HG03442 (cell line): ENCODE data around the gene CYP39A1.

Experiments used
- ATAC-seq: cut with Tn5 transposase; IDR thresholded peaks from one replicate; pipeline ENCODE4 v1.9.1; 2021; ENCODE audit warnings: mild to moderate bottlenecking, moderate library complexity; ENCODE audit not compliant: unreplicated experiment

The CYP39A1 gene

DNA sequence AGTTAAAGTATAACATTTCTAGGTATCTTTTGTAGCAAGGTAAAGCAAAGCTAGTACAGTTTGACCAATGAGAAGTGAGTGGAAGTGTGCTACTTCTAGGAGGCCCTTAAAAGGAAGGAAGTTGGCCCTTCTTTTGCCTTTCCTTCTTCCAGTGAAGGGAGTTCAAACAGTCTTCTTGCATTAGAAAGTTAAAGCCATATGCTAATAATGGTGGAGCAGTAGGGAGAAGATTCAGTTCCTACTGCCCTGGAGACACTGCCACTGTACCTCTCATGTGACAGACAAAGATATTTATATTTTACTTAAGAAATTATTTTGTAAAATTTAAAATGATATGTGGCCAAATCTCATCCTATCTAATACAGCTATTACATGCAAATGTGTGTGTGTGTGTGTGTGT, 135.4 kb downstream of the CYP39A1 start:
- ATAC-seq, result no peak

DNA sequence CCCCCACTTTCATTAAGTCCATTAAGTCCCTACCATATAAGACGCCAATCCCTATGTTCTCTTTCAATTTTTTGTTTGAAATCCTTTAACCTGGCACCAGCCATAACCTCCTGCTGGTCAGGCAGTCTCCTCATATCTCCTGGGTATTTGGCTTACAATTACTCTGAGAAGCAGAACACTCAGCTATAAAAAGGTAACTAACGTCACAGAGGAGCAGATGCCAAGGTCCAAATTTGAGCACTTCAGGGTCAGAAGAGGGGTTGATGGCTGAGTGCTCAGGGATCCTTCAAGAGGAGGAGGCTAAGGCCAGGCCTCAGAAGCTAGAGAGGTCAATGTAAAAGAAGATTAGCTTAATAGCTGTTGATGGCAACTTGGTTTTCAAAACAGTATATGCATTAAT, 139.1 kb downstream of the CYP39A1 start:
- ATAC-seq, result no peak

DNA sequence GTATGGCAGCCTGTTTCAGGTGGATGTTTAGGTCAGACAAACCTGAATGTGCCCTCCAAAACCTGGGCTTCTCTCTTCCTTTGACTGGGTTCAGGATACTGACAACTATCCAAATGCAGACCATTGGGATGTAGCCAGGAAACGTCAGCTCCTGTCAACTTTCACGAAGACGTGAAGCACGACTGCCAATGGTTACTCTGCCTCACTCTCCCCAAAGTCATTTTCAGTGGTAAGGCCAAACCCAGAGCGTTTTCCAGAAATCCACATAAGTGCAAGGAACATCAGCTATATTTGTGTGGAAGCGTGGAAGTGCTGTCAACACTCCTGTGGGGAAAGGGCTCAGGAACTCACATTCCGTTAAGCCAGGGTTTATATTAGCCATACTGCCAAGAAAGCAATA, 141.3 kb downstream of the CYP39A1 start:
- ATAC-seq, result no peak

DNA sequence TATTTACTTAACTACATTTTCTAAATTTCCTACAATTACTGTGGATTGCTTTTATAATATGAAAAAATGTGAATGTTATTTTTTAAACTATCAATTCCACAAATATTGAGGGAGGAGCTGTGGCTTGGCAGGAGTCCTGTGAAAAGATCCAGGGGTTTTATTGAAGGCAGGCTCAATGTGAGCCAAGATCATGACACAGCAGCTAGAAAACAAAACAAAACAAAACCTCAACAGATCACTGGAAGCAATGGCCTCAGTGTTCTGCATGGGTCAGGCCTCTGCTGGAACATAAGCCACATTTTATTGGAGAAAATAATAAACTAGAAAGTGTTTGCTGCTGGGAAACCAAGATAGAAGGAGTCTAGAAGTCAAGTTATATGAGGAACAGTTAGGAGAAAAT, 142.0 kb downstream of the CYP39A1 start:
- ATAC-seq, result no peak

DNA sequence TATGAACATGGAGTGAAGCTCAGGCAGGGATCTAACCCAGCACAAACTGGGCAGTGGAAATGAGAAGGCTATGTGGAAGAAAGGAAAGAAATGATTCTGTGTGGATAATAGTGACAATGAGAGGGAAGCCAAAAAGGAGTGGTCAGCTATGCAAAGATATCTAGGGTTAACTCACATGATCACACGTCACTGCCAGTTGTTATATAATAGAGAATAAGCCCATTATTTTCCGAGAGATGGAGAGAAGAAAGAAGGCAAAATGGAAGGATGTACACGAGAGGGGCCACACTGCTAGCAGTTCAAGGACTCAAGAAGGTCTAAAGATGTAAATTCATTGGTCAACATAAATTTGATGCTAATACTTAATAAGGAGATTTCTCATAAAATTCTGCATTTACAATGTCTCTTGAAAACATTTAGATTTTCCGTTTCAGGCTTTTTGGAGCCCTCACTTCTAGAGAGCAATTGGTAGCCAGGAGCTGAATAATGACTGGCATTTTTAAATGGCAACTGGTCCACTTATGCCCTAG, 142.6 kb downstream of the CYP39A1 start:
- no peak for ATAC-seq

DNA sequence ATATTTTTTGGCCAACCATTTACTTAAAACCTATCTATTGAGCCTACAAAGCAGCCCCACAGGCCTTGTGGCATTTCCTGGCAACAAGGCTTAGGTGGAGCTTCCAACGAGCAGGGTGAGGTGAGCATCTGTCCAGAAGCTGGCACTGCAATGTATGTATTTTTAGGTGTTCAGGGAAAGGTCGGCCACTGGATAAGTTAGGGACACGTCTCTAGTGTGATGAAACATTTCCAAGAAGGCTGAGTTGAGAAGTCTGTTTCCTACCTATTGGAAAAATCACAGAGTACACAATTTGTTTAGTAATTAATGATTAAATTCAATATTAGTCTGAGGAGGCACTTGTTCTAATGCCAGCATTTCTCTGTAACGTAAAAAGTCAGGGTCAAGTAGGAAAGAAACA, 143.6 kb downstream of the CYP39A1 start:
- ATAC-seq, result no peak

DNA sequence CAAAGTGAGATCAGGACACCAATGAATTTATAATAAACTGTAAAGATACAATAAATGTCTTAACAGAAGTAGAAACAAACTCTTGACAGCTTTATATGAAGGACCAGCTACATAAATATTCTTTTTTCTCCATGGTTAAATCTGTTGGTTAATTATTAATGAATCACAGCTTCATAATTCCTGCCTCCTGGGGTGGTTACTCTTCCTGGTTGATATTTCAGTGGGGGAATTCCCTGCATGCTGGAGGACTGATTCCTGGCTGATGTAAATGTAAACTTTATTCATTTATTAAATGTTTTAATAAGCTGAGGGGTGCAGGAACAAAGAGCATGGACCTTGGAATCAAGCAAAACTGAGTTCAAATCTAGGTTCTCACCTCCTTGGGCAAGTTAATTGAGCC, 145.2 kb downstream of the CYP39A1 start:
- ATAC-seq, result no peak

DNA sequence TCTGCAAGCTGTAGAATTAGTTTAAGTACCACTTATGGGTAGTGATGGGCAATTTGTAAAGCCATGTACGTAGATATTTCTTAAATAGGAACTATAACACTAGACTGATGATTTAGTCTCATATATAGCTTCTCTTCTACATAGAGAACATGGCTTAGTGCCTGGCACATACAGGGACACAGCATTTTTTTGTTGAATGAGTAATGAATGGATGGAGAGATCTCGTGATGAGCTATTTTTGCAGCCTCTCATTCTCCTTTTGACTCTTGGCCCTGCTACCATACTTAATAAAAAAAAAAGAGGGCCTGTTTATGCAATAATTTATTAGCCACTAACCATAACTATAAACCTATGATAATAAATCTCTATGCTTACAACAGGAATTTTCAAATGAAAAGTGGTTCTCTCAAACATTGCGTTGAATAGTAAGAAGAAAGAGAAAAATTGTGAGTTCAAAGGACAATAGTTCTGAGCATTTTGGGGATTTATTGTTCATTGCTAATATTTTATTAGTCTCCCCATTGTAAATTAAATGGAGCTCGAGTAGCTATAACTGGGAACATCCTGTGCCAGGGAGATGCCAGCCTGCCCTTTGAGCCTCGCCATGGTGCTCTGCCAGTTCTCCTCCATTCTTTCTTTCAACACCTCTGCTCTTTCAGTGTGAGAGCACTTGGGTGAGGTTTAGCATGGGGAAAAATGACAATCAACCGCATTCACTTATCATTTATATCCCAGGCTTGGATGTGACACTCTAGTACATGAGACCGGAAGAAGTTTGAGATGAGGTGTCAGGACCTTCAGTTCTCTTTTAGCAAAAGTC, 146.7 kb downstream of the CYP39A1 start:
- ATAC-seq, result no peak

DNA sequence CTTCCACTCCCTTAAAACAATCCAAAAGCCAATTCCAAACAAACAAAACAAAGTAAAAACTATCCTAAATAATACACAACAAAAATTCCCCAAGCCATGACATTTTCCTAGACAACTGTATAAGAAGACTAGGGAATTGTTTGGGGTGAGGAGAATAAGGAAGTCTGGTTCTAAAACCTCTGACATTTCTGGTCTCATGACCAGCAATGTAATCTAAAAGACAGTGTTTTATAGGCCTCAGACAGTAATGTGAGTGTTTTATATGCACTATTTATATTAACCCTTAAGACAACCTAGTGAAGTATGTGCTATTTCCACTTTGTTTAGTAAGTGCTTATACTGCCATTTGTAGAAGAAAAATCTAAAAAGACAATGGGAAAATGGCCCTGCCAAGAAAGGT, 148.4 kb downstream of the CYP39A1 start:
- no peak for ATAC-seq

DNA sequence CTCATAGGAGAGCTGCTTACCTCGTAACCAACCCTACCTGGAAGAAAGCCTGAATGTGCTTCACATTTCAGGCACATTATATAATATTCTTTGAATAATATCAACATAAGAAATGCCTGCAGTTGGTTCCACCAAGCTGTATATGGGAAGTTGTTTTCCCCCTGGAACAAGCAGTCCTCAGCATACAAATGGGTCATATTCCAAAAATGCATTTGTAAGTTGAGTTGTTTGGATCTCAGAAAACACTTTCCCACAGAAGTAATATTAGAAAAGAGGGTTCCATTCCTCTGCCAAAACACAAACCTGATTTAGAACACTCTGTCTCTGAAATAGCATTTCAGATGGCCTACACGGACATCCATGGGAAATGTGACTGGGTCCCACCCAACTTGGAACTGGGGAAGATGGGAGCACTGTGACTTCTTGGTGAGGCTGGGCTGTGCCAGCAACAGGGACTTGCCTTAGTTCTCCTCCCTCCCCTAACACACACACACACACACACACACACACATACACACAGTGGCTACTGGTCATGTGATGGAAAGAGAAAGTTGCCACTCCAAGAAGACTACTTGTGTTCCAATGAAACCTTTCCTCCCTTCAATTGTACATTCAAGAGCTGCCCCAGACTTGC, 150.0 kb downstream of the CYP39A1 start:
- ATAC-seq, result no peak

DNA sequence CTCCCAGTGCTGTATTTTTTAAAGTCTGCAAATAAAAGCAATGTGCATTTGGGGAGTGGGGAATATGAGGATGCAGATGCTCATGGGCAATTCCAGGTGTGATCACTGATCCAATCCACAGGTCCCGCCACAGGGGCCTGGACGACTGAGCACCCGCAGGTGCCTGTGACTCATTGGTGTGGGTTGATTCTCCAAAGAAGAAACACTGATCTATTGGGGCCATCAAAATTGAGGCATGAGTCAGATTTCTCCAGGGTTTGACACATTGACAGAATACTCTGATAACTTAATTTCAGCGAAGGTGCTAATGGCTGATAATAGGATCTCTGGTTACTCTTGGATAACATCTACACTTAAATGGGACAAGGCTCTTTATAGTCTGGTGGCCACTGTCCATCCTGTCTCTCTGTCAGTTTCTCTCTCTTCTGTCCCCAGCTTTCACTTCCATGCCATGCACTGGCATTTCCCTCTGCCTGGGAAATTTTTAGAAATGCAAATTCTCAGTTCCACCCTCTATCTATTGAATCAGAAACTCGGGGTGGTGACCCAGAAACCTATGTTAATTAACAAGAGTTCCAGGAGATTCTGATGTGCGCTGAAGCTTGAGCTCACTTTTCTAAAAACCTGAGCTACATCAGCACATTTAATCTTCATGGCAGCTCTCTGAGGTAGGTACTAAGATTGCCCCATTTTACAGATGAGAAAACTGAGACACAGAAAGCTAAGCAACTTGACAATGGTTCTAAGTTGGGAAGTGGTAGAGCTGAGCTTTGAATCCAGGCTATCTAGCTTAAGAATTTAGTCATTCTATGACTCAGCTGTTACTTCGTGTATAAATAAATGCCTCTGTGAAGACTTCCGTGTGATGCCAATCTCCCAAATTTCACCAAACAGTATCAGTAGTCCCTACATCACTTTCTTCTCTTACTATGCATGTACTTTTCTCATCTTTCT, 151.2 kb downstream of the CYP39A1 start:
- no peak for ATAC-seq

DNA sequence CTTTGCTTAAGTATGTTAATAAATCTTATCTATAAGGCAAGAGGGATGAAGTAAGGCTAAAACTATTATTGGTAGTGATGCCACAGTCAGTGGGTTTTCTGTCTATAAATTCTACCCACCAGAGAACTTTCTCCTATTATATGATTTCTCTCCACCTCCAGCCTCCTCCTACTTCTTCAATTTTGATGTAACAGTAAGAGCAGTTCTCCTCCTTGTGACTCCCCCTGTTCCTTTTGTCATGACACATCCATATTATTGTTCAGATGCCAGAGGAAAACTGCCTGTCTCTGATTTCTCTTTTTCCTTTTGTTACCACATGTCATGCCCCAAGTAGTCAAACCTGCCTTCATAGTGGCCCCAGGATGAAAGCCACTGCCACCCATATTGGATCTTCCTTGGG, 152.2 kb downstream of the CYP39A1 start:
- ATAC-seq, result no peak
